GM19240 (cell line): ENCODE results near the gene SNX25.
"Not testable (repeated sequence)": the region's sequence is repeated elsewhere in the genome, so short reads cannot be mapped to it uniquely, and the experiment has no call there.

Source experiments
- DNase-seq: peaks from one replicate; pipeline ENCODE4 v3.0.0; 2011; ENCODE audit warnings: low spot score; ENCODE audit not compliant: insufficient read length

Gene SNX25

GRCh38 chr4:185204238-185204910, 5.0 kb upstream of the SNX25 start:
- no peak for DNase-seq

DNA sequence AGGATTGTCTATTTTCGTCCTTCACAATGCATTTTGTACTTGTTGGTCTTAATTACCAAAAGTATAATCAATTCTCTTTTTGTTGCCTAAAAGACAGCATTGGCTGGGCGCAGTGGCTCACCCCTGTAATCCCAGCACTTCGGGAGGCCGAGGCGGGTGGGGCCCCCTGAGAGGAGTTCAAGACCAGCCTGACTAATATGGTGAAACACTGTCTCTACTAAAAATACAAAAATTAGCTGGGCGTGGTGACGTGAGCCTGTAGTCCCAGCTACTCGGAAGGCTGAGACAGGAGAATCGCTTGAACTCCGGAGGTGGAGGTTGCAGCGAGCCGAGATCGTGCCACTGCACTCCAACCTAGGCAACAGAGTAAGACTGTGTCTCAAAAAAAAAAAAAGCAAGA, 4.3 kb upstream of the SNX25 start:
- DNase-seq = not testable (repeated sequence)

DNA sequence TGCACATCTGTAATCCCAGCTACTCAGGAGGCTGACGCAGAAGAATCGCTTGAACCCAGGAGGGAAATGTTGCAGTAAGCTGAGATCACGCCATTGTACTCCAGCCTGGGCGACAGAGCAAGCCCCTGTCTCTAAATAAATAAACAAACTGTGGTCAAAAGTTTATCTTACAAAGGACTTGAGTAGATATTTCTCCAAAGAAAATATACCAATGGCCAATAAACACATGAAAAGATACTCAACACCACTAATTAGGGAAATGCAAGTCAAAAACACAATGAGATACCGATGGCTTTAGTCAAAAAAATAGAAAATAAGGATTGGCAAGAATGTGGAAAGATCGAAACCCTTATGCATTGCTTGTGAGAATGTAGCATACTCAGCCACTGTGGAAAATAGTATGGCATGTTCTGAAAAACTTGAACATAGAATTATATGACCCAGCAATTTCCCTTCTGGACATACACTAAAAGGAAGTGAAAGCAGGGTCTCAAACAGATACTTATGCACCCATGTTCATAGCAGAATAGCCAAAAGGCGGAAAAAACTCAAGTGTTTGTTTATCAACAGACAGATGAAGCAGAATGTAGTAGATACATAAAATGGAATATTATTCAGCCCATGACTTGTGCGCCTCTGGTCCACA, 3.6 kb upstream of the SNX25 start:
- no peak for DNase-seq

- DNase-seq = no peak
Measured at GRCh38 chr4:185207466-185207865, 1.9 kb upstream of the SNX25 start.

DNA sequence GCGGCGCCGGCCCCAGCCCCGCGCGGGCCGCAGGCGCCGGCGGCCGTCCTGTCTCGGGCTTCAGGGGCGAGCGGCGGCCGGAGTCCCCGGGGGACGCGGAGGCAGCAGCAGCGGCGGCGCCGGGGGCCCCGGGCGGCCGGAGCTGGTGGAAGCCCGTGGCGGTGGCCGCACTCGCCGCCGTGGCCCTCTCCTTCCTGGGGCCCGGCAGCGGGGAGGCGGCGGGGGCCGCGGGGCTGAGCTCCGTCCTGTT, 379 bp downstream of the SNX25 start:
- not testable (repeated sequence) for DNase-seq

GRCh38 chr4:185210102-185210981, 944 bp downstream of the SNX25 start:
- no peak for DNase-seq

GRCh38 chr4:185211035-185211434, 1.6 kb downstream of the SNX25 start:
- no peak for DNase-seq

- DNase-seq = no peak
Measured at GRCh38 chr4:185211641-185212040, 2.2 kb downstream of the SNX25 start.

- no peak for DNase-seq
Measured at GRCh38 chr4:185212581-185212980, 3.2 kb downstream of the SNX25 start.

DNA sequence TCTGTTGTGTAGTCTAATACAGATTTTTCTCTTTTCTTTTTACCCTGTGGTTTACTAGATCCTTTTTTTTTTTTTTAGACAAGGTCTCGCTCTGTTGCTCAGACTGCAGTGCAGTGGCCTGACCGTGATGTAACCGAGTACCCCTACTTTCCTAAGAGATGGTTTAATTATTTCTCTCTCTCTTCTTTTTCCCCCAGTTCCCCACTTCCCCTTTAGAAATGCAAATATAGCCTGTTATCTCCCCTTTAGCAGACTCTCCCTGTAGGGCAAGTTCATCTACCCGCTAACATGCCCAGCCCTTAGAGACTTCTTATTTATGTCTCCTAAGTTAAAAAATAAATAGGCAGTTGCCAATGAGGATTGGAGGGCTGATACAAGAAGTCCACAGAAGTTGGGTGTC, 4.5 kb downstream of the SNX25 start:
- no peak for DNase-seq

GRCh38 chr4:185215261-185215660, 5.9 kb downstream of the SNX25 start:
- no peak for DNase-seq

- DNase-seq = no peak
Measured at GRCh38 chr4:185217408-185217975, 8.1 kb downstream of the SNX25 start.

GRCh38 chr4:185218312-185218711, 8.9 kb downstream of the SNX25 start:
- DNase-seq = no peak

- DNase-seq = no peak
Measured at GRCh38 chr4:185219551-185220344, 10.3 kb downstream of the SNX25 start.

- no peak for DNase-seq
Measured at GRCh38 chr4:185221491-185221890, 12.1 kb downstream of the SNX25 start.

DNA sequence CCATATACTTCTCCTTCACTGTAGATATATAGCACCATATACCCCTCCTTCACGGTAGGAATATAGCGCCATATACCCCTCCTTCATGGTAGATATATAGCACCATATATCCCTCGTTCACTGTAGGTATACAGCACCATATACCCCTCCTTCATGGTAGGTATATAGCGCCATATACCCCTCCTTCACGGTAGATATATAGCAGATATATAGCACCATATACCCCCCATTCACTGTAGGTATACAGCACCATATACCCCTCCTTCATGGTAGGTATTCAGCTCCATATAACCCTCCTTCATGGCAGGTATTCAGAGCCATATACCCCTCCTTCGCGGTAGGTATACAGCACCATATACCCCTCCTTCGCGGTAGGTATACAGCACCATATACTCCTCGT, 12.5 kb downstream of the SNX25 start:
- no peak for DNase-seq

- no peak for DNase-seq
Measured at GRCh38 chr4:185222598-185222997, 13.2 kb downstream of the SNX25 start.

DNA sequence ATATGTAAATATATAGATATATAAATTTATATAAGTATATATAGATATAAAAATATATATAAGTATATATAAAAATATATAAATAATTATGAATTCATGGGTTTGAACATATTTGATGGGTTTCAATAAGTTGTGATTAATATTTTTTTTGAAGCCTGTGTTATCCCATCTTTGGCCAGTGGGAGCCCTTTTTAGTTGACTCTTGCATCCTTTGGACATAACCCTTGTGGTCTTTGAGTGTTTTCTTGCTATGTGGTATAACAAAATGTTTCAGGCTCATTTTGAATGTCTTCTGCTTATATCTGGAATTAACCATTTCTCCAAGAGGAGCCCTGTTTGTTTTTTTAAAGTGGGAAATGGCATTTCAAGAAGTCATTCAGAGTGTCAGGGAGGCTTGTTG, 15.2 kb downstream of the SNX25 start:
- DNase-seq = no peak

GRCh38 chr4:185225940-185226339, 16.5 kb downstream of the SNX25 start:
- no peak for DNase-seq

- DNase-seq = no peak
Measured at GRCh38 chr4:185227131-185227551, 17.7 kb downstream of the SNX25 start.

GRCh38 chr4:185227713-185228278, 18.4 kb downstream of the SNX25 start:
- no peak for DNase-seq
